HCT116 (cell line): ENCODE data around the gene LMCD1.

ENCODE experiments used
- CBX3 ChIP-seq: IDR thresholded peaks from 2 replicates; pipeline ENCODE4 v1.6.1; 2012; ENCODE audit warnings: low read depth
- EZH2 ChIP-seq: fragments of 200-600 bp; sonication (generic); IDR thresholded peaks from 2 replicates; pipeline ENCODE4 v1.6.1; 2017; ENCODE audit warnings: antibody characterized with exemption, mixed run types
- POLR2AphosphoS5 ChIP-seq: IDR thresholded peaks from 2 replicates; pipeline ENCODE4 v1.6.1; 2011; ENCODE audit warnings: mild to moderate bottlenecking, low read depth, low read length, moderate library complexity
- SRF ChIP-seq: IDR thresholded peaks from 2 replicates; pipeline ENCODE4 v1.6.1; 2012; ENCODE audit warnings: low read depth
- TF ChIP-seq, protein P1 (sequence below), 3 experiments: fragments of 200-600 bp in 1 of 3; sonication (generic) in 1 of 3; IDR thresholded peaks in 2 of 3; conservative IDR thresholded peaks in 1 of 3; 2 replicates each; pipeline ENCODE4 v1.5.1; 2012 to 2017; ENCODE audit warnings: low read depth in 2 of 3, low read length in 2 of 3, antibody characterized with exemption in 1 of 3, borderline replicate concordance in 1 of 3, control low read depth in 1 of 3, mild to moderate bottlenecking in 1 of 3, mixed read lengths in 1 of 3, mixed run types in 1 of 3, moderate library complexity in 1 of 3; ENCODE audit not compliant: insufficient read depth in 1 of 3

DNA sequence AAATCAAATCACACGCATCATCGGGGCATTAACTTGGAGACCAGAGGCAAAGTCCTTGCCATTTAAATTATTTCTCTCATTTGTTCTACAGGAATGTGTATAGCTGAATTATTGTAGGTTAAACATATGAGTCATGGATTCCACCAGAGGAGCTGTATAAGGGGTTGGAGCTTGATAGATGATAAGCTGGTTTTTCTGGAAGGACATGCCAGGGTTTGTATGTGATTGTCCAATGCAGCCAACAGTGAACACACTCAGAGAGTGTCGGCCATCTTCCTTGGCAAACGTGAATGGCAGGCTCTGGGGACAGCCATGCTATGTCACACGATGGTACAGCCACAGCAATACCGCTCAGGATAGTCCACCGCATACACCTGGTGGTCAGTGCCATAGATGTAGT, 117.9 kb downstream of the LMCD1 start:
- TF ChIP-seq EZH2: no peak
- TF ChIP-seq, protein P1, sequence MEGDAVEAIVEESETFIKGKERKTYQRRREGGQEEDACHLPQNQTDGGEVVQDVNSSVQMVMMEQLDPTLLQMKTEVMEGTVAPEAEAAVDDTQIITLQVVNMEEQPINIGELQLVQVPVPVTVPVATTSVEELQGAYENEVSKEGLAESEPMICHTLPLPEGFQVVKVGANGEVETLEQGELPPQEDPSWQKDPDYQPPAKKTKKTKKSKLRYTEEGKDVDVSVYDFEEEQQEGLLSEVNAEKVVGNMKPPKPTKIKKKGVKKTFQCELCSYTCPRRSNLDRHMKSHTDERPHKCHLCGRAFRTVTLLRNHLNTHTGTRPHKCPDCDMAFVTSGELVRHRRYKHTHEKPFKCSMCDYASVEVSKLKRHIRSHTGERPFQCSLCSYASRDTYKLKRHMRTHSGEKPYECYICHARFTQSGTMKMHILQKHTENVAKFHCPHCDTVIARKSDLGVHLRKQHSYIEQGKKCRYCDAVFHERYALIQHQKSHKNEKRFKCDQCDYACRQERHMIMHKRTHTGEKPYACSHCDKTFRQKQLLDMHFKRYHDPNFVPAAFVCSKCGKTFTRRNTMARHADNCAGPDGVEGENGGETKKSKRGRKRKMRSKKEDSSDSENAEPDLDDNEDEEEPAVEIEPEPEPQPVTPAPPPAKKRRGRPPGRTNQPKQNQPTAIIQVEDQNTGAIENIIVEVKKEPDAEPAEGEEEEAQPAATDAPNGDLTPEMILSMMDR (IDR thresholded peaks at IDR 0.05 in 2 of 3, conservative IDR thresholded peaks at IDR 0.05 in 1 of 3; ENCODE audit: borderline replicate concordance in 1 of 3, insufficient read depth in 1 of 3, low read depth in 2 of 3, low read length in 2 of 3): no peak
- no peak for TF ChIP-seq POLR2AphosphoS5
- no peak for TF ChIP-seq CBX3
- TF ChIP-seq SRF: no peak
